GM12865 (cell line): ENCODE results near the gene GRK3.
"Not testable (repeated sequence)": the region's sequence is repeated elsewhere in the genome, so short reads cannot be mapped to it uniquely, and the experiment has no call there.

Experiments
- DNase-seq: peaks from one replicate; pipeline ENCODE4 v3.0.0; 2010; ENCODE audit warnings: low read depth
- H3K4me3 ChIP-seq: 2 replicates; pipeline ENCODE4 v1.5.1; 2011; ENCODE audit warnings: mild to moderate bottlenecking, low read depth, low read length, control low read depth
- TF ChIP-seq, protein P1 (sequence below): IDR thresholded peaks from 2 replicates; pipeline ENCODE4 v1.5.1; 2011; ENCODE audit warnings: low read length, control low read depth, low read depth, inconsistent platforms; ENCODE audit not compliant: insufficient read depth; ENCODE audit errors: missing control alignments

GRK3 gene

DNA sequence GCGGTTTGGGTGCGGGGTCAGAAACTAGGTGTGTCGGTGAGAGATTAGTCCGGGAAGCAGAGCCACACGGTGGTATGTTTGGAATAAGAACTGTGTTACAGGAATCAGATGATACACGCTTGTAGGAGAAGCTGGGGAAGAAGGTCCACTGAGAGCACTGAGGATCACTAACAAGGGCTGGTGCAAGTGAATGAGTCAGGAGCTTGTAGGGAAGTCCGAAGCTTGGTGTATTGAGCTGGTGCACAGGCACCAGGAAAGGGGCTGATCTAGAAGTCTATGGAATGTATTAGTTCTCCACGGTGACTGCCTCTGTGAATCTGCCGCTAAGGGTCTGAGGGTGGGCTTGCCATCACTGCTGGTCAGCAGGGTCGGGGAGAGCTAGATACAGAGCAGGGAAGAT lies 18.8 kb upstream of the GRK3 start:
- DNase-seq: no peak
- TF ChIP-seq, protein P1, sequence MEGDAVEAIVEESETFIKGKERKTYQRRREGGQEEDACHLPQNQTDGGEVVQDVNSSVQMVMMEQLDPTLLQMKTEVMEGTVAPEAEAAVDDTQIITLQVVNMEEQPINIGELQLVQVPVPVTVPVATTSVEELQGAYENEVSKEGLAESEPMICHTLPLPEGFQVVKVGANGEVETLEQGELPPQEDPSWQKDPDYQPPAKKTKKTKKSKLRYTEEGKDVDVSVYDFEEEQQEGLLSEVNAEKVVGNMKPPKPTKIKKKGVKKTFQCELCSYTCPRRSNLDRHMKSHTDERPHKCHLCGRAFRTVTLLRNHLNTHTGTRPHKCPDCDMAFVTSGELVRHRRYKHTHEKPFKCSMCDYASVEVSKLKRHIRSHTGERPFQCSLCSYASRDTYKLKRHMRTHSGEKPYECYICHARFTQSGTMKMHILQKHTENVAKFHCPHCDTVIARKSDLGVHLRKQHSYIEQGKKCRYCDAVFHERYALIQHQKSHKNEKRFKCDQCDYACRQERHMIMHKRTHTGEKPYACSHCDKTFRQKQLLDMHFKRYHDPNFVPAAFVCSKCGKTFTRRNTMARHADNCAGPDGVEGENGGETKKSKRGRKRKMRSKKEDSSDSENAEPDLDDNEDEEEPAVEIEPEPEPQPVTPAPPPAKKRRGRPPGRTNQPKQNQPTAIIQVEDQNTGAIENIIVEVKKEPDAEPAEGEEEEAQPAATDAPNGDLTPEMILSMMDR: no peak
- no peak overlapping the region for H3K4me3 ChIP-seq

DNA sequence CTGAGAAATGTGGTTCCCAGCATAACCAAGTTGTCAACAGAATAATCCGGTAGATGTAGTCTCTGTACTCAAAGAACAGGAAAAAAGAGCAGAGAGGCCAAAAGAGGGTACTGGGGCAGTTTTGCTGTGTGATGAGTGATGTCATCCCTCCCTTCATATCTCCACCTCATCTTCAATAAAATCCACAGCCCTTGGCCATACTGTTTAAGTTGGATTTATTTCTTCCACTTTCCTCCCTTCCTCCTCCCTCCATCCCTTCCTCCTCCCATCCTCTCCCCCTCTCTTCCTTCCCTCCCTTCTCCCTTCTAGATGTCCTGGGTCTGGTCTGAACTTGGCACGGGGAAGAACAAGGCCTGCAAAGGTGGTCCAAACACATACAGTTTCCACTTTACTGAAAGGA lies 18.2 kb upstream of the GRK3 start:
- no peak for DNase-seq
- TF ChIP-seq, protein P1: no peak
- no peak overlapping the region for H3K4me3 ChIP-seq

DNA sequence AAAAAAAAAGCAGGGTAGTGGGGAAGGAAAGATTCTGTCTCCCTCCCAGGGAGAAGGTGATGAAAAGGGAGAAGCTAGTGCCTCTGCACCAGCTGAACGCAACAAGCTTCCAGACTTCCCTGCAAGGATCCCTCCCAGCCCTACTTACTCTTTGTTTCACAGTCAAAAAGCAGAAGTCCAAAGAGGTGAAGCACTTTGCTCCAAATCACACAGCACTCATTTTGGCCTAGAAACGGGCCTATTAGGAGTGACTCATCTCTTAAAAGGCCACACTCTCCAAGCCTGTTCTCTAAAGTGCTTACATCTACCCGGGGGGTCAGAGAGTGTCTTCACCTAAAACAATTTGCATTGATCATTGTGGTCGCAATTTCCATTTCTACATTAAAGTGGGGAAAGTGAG lies 17.7 kb upstream of the GRK3 start:
- TF ChIP-seq, protein P1: no peak
- no peak for DNase-seq

DNA sequence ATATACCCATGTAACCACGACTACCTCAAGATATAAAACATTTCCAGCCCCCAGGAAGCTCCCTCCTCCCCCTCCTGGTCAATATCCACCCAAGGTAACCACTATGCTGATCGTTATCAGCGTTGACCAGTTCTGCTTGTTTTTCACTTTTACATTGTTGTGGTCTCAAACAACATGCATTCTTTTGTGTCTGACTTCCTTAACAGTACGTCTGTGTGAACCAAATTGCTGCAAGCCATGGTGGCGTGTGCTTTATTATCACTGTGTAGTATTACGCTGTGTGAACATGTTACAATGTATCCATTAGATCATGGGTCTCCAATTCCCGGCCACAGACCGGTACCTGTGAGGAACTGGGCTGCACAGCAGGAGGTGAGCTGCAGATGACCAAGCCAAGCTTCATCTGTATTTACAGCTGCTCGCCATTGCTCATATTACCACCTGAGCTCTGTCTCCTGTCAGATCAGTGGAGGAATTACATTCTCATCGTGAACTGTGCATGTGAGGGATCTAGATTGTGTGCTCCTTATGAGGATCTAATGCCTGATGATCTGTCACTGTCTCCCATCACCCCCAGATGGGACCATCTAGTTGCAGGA lies 15.5 kb upstream of the GRK3 start:
- DNase-seq: no peak
- H3K4me3 ChIP-seq: no peak overlapping the region
- TF ChIP-seq, protein P1: no peak

More for the DNA sequence above, 17.7 kb upstream of the GRK3 start:
- no peak overlapping the region for H3K4me3 ChIP-seq

DNA sequence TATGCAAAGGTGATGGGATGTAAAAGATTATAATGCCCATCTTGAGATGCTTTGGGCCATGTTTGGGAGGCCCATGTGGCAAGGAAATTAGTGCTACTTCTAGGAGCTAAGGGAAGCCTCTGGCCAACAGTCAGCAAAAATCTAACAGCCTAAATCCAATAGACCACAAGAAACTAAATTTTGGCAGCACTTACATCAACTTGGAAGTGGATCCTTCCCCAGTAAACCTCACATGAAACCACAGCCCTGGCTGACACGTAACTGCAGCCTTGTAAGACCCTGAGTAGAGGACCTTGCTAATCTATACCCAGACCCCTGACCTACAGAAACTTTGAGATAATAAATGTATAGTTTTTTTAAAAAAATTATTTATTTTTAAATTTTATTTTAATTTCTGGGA lies 13.1 kb upstream of the GRK3 start:
- no peak for DNase-seq
- TF ChIP-seq, protein P1: no peak

DNA sequence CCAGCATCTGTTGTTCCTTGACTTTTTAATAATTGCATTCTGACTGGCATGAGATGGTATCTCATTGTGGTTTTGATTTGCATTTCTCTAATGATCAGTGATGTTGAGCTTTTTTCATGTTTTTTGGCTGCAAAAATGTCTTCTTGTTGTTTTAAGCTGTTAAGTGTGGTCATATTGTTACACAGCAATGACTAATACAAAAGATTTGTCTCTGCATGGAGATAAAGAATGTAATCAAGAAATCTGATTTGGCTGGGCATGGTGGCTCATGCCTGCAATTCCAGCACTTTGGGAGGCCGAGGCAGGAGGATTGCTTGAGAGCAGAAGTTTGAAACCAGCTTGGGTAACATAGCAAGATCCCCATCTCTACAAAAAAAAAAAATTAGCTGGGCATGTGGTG lies 12.1 kb upstream of the GRK3 start:
- DNase-seq: not testable (repeated sequence)

More for the DNA sequence above, 13.1 kb upstream of the GRK3 start:
- no peak overlapping the region for H3K4me3 ChIP-seq

DNA sequence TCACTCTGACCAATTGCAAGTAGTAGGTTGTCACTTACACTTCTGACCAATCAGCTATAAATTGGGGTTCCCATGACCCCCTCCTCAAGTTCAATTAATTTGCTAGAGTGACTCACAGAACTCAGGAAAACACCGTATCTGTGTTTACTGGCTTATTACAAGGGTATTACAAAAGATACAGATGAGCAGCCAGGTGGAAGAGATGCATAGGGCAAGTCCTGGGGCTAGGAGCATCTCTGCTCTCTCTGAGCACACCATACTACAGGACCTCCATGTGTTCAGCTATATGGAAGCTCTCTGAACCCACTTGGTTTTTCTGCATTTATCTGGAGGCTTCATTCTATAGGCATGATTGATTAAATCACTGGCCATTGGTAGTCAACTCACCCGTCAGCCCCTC lies 11.3 kb upstream of the GRK3 start:
- no peak for DNase-seq
- no peak overlapping the region for H3K4me3 ChIP-seq
- TF ChIP-seq, protein P1: no peak

More for the DNA sequence above, 12.1 kb upstream of the GRK3 start:
- H3K4me3 ChIP-seq: not testable (repeated sequence)
